Measurements from ENCODE around the gene TERB2.
"Not testable (repeated sequence)": the region's sequence is repeated elsewhere in the genome, so short reads cannot be mapped to it uniquely, and the experiment has no call there.

TERB2 gene, protein sequence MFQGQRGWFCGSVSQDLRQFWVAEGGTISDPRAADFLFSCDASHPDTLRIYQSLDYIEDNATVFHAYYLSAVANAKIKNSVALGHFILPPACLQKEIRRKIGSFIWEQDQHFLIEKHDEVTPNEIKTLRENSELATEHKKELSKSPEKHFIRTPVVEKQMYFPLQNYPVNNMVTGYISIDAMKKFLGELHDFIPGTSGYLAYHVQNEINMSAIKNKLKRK

DNA sequence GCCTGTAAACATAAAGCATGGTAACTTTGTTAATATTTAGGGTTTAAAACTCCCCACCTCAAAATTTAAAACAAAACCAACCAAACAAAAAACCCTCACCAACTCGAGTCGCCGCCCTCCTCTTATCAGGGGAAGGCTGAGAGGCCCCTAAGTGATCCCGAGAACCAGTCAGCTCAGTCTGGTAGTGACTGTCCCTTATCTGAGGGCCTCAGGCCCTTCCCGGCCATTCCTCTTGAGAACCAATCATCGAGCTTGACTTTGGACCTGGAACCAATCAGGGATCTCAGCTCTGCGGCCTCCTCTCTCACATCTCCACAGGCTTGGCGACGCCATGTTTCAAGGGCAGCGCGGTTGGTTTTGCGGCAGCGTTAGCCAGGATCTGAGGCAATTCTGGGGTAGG, at the start of gene TERB2:
Gene TERB2 (plus strand): TSS at position 300 of the 400 bp plus-strand sequence. CDS start 32 bp downstream, at position 332.
- DNase-seq (ENCODE audit: low read depth): no peak

DNA sequence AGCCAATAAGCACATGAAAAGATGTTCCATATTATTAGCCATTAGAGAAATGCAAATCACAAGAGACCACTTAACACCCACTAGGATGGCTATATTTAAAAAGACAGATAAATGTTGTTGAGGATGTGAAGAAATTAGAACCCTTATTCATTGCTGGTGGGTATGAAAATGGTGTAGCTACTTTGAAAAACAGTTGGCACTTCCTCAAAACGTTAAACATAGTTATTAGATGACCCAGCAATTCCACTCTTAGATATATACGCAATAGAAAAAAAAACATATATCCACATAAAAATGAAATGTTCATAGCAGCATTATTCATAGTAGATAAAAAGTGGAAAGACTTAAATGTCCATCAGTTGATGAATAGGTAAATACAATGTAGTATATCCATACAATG, 47.1 kb upstream of the TERB2 start:
- DNase-seq (ENCODE audit: low read depth): no peak

DNA sequence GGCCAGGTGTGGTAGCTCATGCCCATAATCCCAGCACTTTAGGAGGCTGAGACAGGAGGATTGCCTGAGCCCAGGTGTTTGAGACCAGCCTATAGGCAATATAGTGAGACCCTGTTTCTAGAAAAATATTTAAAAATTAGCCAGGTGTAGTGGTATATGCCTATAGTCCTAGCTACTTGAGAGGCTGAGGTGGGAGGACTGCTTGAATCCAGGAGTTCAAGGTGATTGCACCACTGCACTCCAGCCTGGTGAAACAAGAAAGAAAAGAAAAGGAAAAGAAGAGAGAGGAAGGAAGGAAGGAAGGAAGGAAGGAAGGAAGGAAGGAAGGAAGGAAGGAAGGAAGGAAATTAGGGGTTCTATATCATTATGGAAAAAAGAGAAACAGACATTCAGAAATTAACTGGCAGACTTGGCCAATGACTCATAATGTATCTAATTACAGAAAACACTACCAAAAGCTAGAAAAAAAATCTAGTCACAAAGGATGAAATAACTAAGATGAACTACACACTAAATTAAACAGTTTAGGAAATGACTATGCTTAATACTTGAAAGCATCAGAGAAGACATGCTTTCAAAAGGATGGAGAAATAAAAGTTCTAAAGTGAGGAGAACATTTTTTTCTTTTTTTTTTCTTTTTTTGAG, 45.4 kb upstream of the TERB2 start:
- no peak for DNase-seq (ENCODE audit: low read depth)

DNA sequence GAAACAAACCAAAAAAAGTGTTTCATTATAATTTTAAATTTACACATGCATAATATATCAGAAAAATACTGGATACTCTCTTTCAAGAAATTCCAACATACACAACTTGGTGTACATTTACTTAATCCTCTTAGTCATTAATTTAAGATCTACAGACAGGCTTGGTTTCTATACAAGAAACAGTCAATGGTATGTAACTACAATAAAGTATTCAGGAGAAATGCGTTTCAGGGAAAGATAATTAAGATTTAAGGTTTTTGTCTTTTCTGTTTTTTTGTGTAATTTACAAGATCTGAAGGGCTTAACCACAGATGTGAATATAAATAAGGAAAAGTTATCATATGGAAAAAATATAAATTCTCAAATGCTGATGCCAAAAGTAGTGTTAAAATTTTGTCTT, 44.3 kb upstream of the TERB2 start:
- DNase-seq (ENCODE audit: low read depth): not testable (repeated sequence)

DNA sequence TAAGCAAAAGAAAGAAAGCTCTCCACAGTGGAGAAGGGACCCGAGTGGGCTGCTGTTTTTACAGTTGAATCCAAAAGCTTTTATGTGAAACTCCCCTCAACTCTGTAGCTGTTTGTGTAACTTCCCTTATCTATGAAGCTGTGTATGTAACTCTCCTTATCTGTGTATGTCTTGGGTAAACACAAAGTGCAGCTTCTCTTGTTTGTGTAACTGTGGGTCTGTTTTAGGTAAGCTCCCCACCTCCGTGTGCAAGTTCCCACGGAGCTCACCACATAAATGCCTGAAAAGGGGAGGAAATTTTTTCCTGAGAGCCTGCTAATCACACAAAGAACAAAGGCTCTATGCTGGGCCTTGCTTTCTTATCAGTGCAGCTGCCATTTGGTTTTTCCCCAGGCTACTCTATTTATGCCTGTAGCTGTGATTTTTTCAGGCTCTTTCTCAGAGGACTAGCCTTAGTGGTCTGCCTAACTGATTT, 43.5 kb upstream of the TERB2 start:
- not testable (repeated sequence) for DNase-seq (ENCODE audit: low read depth)

DNA sequence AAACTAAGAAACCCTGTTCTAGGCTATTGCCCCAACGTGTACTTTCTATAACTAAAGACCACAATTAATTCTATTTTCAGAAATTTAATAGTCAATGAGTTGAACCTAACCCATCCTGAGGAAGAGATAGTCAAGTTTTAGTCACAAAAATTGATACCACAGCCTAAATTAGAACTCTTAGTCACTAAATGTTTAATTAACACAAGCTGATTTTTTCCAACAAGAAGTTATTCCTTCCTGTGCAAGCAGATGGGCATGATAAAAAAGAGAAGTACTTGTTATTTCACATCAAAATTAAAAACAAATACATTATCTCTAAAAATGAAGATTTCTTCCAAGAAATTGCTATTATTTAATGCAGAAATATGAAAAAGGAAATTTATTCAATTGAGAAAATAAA, 38.4 kb upstream of the TERB2 start:
- no peak for DNase-seq (ENCODE audit: low read depth)

DNA sequence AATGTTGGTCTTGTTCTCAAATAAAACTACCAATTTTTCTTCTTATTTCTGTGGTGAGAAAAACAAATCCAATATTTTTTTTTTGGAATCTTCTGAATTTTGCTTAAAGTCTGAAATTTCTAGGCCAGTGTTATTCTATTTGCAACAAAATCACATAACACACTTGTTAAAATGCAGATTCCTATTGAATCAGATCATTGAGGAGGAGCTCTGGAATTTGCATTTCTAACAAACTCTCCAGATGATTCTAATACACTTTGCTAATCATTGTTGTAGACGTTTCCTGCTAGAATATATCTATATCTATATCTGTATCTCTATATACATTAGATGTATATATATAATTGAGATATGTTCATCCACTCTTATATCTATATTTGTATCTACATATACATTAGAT, 27.8 kb upstream of the TERB2 start:
- DNase-seq (ENCODE audit: low read depth): not testable (repeated sequence)

DNA sequence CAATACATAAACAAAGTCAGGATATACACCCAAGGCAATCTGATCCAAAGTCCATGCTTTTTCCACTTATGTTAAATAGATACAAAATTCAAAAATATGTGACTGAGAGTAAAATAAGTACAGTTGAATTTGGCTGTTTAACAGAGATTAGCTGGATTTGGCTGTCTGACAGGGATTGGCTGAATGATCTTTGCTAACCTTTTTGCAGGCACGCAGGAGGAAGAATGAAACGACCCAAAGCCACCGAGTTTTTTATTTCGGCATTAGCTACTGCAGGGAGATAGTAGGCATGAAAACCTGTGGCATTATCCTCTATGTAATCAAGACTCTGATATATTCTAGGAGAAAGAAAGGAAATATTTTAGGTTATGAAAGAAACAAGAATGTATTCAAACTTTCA, 26.2 kb upstream of the TERB2 start:
- not testable (repeated sequence) for DNase-seq (ENCODE audit: low read depth)

DNA sequence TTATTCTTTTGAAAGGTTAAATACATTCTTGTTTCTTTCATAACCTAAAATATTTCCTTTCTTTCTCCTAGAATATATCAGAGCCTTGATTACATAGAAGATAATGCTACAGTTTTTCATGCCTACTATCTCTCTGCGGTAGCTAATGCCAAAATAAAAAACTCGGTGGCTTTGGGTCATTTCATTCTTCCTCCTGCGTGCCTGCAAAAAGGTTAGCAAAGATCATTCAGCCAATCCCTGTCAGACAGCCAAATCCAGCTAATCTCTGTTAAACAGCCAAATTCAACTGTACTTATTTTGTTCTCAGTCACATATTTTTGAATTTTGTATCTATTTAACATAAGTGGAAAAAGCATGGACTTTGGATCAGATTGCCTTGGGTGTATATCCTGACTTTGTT, 1.8 kb downstream of the TERB2 start:
- not testable (repeated sequence) for DNase-seq (ENCODE audit: low read depth)

DNA sequence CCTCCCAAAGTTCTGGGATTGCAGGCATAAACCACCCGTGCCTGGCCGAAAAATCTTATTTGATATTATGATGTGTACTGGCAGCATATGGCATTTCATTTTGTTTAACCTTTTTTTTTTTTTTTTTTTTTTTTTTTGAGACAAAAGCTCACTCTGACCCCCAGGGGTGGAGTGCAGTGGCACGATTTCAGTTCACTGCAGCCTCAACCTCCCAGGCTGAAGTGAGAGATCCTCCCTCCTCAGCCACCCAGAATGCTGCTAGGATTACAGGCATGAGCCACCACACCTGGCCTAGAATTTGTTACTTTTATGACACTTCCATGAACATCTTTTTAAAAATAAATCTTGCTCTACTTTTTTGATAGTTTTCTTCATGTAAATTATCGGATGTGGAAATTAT, 12.0 kb downstream of the TERB2 start:
- no peak for DNase-seq (ENCODE audit: low read depth)

DNA sequence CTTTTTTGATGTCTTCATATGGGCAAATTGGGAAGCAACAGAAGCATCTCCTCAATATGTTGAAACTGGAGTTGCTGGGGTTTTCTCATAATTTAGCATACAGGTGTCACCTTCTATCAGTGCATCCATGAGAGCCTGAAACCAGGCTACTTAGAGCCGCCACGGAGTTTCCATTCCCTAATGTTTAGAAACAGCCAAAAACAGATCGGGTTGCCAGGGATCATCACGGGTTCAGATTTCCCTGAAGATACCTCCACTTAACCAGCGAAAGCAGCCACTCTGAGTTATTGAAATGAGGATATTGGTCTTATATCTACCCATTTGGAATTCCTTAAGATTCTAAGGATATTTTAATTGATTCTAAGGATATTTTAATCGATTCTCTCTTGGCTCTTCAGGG, 14.5 kb downstream of the TERB2 start:
- no peak for DNase-seq (ENCODE audit: low read depth)

DNA sequence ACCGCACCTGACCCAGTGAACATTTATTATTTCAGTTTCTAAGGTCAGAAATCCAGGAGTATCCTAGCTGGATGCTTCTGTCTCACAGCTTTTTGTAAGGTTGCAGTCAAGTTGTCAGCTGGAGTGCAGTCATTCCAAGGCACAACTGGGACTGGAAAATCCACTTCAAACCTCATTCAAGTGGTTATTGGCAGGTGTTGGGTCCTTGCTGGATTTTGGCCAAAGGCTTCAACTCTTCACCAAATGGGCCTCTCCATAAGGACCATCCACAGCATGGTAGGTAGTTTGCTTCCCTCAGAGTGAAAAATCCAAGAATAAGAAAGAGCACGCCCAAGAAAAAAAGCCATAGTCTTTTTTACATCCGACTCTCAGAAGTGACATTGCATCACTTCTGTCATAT, 19.7 kb downstream of the TERB2 start:
- not testable (repeated sequence) for DNase-seq (ENCODE audit: low read depth)

DNA sequence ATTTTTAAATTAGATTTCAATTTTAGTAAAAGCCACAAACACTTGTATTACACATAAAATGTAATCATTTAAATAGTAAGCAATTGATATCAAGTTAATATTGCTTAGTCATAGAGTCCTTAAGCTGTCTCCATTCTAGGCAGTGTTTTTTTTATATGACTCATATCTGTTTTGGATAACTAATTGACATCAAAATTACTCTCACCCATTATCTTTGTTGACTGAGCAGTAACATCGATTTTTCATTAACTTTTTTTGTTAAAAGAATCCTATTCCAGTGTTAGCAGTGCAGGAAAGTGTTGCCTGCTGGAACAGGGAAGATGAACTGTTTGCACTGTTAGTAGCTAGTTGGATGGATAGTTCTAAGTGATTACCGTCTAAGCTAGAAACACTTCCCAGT, 21.3 kb downstream of the TERB2 start:
- not testable (repeated sequence) for DNase-seq (ENCODE audit: low read depth)

DNA sequence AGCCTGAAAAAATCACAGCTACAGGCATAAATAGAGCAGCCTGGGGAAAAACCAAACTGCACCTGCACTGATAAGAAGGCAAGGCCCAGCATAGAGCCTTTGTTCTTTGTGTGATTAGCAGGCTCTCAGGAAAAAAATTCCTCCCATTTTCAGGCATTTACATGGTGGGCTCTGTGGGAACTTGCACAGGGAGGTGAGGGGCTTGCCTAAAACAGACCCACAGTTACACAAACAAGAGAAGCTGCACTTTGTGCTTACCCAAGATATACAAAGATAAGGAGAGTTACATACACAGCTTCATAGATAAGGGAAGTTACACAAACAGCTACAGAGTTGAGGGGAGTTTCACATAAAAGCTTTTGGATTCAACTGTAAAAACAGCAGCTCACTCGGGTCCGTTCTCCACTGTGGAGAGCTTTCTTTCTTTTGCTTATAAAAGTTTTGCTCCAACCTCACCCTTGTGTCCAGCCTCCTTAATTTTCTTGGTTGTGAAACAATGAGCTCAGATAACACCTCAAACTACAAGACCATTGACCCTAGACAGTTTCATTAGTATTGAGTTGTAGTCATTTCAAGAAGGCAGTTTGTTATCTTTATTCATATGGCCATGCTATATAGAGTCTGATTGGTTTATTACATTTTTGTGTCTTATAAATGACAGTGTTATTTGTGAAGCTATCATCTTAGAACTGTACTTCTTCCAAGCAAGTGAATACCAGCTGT, 23.3 kb downstream of the TERB2 start:
- DNase-seq (ENCODE audit: low read depth): not testable (repeated sequence)

DNA sequence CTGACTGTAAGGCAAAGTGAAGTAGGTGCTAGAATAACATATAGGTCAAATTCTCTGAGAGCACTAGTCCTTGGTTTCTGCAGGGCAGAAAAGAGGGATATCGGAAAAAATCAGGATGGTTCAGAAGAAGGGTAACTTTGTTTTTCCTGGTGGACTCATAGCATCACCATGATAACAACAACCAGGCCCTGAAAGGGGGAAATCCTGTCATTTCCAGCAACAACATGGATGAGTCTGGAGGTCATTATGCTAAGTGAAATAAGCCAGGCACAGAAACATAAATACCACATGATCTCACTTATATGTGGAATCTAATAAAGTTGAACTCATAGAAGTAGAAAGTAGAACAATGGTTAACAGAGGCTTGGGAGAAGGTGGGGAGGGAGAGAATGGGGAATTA, 27.7 kb downstream of the TERB2 start:
- DNase-seq (ENCODE audit: low read depth): not testable (repeated sequence)

DNA sequence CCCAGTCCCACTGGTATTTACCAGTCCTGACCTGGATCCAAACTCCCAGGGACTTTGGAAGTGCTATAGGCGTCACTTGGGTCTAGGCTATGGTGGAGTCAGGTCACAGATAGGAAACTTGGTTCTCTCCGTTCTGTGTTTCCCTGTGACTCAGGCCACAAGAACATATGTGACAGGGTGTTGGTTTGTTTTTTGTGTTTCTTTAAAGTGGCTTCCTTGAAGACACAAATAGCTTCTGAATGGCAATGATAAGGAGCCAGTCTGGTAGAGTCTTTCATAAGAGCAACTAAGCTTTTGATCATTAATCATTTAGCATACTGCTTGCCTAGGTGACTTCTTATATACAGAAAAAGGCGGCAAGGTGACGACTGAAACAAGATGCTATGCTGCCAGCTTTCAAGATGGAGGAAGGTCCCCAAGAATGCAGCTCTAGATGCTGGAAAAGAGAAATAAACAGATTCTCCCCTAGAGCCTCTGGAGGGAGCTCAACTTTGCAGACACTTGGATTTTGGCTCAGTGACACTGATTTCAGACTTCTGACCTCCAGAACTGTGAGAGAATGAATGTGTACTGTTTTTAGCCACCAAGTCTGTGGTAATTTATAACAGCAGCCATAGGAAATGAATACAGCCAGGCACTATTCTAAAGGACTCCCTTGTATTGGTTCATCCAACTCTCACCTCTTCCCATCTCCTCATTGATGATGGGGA, 30.0 kb downstream of the TERB2 start:
- not testable (repeated sequence) for DNase-seq (ENCODE audit: low read depth)

DNA sequence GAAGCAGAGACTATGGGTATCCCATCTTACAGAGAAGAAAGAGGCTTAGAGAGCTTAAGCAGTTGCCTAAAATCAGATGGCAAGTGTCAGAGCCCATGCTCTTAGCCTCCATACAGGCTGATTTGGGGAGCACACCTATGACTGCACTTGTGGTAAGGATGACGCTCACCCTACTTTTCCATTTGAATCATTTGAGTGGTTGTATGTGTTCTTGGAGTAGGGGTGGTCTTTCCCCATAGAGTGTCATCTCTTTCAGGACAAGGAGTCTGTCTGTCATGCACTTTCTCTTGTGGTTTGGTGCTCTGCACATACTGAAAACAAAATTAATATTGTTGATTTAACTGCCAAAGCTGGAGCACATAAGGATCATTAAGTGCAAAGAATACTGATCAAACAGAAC, 31.2 kb downstream of the TERB2 start:
- DNase-seq (ENCODE audit: low read depth): not testable (repeated sequence)

DNA sequence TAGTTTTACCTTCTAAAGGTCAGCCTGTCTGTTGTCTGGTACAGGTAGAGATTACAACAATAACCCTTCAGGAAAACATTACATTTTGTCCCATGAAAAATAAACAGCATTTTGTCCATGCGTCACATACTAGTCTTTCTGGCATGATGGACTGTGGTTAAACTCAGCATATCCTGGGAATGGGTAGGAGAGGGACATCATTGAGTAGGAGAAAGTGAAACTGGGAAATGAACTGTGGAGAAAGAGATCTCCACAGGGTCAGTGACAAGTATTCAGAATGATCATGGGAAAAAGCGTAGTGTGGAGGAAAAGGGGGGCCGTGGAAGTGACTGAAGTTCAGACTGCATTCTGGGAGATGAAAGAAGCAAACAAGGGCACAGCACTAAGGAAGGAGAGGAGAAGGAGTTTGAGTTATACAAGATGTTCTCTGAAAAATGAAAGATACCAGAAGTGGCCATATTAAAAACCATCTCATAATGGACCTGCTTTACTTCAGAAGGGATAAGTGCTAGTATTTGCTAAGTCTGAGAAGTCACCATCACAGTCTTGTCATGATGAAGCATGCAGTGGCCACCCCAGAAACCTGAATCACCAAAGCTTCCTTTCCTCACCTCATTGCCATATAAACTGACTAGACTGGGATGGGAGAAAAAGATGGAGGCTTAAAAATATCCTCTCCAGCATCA, 31.8 kb downstream of the TERB2 start:
- not testable (repeated sequence) for DNase-seq (ENCODE audit: low read depth)

DNA sequence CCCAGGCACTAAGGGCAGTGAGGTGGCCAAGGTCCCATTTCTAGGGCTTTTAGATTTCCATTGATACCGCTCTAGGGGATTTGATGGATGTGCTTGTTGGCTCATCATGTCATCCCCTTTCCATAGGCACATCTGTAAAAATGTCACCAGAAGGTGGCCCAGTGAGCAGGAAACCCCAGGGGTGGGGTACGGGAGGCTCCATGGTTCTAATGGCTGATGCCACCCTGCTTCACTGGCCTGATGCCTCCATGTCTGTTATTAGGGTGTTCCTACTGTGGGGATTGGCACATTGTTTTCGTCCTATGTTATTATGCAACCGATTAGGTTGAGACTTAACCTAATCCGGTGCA, 32.4 kb downstream of the TERB2 start:
- not testable (repeated sequence) for DNase-seq (ENCODE audit: low read depth)

DNA sequence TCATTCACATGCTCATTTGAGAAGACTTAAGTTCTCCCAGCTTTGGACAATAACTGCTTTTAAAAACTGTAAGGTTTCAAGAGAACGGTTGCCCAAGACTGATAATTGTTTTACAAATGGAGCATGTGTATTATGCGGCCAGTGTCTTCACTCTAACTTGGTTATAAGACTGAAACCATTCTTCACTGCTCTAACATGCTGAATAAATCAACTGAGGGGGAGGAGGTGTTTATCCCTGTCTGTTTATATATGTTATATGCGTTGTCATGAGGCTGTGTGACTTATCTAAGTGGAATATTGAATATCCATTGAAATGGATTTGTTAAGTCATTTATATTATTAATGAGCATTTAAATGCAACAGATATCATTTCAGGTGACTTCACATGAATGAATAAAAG, 41.1 kb downstream of the TERB2 start:
- not testable (repeated sequence) for DNase-seq (ENCODE audit: low read depth)

DNA sequence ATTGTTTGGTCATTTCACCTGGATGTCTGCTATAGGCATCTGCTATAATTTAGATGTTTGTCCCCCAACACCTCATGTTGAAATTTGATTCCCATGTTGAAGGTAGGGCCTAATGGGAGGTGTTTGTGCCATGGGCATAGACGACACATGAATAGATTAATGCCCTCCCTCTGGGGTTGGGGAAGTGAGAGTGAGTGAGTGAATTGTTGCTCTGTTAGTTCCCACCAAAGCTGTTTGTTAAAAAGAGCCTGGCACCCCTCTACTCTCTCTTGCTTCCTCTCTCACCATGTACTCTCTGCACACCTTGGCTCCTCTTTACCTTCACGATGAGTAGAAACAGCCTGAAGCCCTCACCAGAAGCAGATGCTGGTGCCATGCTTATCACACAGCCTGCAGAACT, 42.6 kb downstream of the TERB2 start:
- no peak for DNase-seq (ENCODE audit: low read depth)

DNA sequence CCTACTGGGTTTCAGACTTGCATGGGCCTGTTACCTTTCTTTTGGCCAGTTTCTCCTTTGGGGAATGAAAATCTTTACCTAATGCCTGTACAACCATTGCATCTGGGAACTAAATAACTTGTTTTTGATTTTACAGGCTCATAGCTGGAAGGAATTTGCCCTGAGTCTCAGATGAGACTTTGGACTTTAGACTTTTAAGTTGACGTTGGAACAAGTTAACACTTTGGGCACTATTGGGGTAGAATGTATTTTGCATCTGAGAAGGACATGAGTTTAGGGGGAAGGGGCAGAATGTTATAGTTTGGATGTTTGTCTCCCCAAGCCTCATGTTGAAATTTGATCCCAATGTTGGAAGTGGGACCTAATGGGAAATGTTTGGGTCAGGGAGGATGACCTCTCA, 44.7 kb downstream of the TERB2 start:
- DNase-seq (ENCODE audit: low read depth): not testable (repeated sequence)
